ENCODE data around the gene ABCC1. TPM values are rescaled to one million over a fixed set of nuclear protein-coding genes. Genes with fewer than 3 reads are reported as not detected.

The ABCC1 gene
- total and polyA plus RNA-seq, 3 donors from 2014 or later, result 54.7 to 90.6 (median 88.0) TPM

DNA sequence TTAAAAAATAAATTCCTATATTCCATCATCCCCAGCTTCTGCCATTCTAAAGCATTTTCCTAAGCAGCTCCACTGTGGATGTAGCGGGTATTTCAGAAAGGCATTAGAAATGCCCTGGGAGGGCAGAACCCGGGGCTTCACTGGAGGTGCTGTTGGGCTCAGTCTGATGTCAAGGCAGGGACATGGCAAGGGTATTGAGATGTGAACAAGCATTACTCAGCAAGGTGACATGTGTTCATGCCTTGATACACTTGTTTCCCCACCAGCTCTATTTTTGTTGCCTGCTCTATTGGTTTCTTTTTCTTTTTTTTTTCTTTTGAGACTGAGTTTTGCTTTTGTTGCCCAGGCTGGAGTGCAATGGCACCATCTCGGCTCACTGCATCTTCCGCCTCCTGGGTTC is 35.7 kb downstream of the ABCC1 start:
- DNase-seq, result no peak
- peaks cover 14% of the 10 kb centered on the region for H3K4me1 ChIP-seq
- intact Hi-C loops (cut with DNase I; ENCODE audit: low total_unique reads), result no loop called here
- no peak overlapping the region for H3K4me3 ChIP-seq
- H3K27ac ChIP-seq, result no peak overlapping the region
- no peaks in the 10 kb centered on the region for H3K36me3 ChIP-seq (ENCODE audit: low read depth, missing control alignments)
- TF ChIP-seq POLR2A (IDR thresholded peaks at IDR 0.05) (no peak), CTCF (IDR thresholded peaks at IDR 0.05) (no peak)
- H3K9me3 ChIP-seq, result no peaks in the 10 kb centered on the region
- 89 to 99% methylated on average over 4 of the region's 4 CpGs for WGBS, 2 donors
- no peaks in the 10 kb centered on the region for H3K27me3 ChIP-seq

DNA sequence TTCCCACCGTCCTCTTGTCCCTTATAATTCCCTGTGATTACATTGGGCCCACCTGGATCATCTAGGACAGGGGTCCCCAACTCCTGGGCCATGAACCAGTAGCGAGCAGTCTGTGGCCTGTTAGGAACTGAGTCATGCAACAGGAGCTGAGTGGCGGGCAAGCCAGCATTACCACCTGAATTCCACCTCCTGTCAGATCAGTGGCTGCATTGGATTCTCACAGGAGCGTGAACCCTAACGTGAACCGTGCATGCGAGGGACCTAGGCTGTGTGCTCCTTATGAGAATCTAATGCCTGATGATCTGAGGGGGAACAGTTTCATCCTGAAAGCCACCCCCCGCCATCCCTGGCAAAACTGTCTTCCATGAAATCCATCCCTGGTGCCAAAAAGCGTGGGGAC is 36.8 kb downstream of the ABCC1 start:
- intact Hi-C loops (cut with DNase I; ENCODE audit: low total_unique reads), result no loop called here
- H3K9me3 ChIP-seq, result no peaks in the 10 kb centered on the region
- no peaks in the 10 kb centered on the region for H3K36me3 ChIP-seq (ENCODE audit: low read depth, missing control alignments)
- H3K27me3 ChIP-seq, result no peaks in the 10 kb centered on the region
- H3K4me3 ChIP-seq, result no peak overlapping the region
- peaks cover 14% of the 10 kb centered on the region for H3K4me1 ChIP-seq
- H3K27ac ChIP-seq, result no peak overlapping the region
- TF ChIP-seq CTCF (IDR thresholded peaks at IDR 0.05) (no peak), POLR2A (IDR thresholded peaks at IDR 0.05) (no peak)
- WGBS, 2 donors, result 94 to 97% methylated on average over 9 of the region's 9 CpGs
- DNase-seq, result no peak

- H3K27me3 ChIP-seq, result no peaks in the 10 kb centered on the region
- peaks cover 14% of the 10 kb centered on the region for H3K4me1 ChIP-seq
- H3K9me3 ChIP-seq, result no peaks in the 10 kb centered on the region
- no peak overlapping the region for H3K4me3 ChIP-seq
- H3K36me3 ChIP-seq (ENCODE audit: low read depth, missing control alignments), result no peaks in the 10 kb centered on the region
- intact Hi-C loops (cut with DNase I; ENCODE audit: low total_unique reads), result no loop called here
- whole genome bisulfite sequencing, 2 donors, result 59 to 68% methylated on average over 5 of the region's 5 CpGs
- DNase-seq, result no peak
- TF ChIP-seq POLR2A (IDR thresholded peaks at IDR 0.05) (no peak), CTCF (IDR thresholded peaks at IDR 0.05) (no peak)
- no peak overlapping the region for H3K27ac ChIP-seq
Observed at GRCh38 chr16:15988268-15989013, 39.0 kb downstream of the ABCC1 start.

DNA sequence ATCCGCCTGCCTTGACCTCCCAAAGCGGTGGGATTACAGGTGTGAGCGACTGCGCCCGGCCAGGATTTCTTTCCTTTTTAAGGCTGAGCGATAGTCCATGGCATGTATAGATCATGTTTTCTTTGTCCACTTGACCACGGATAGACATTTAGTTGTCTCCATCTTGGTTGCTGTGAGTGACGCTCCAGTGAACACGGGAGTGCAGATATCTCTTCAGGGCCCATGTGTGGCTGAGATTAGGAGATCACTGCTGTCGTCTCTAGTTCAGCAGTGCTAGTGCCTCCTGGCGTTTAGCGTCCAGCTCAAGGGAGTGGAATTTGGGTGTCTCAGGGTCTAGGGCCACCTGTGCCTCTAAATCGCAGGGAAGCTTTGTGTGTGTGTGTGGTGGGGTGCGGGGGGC is 41.5 kb downstream of the ABCC1 start:
- DNase-seq, result no peak
- H3K4me3 ChIP-seq, result no peak overlapping the region
- peaks cover 28% of the 10 kb centered on the region for H3K4me1 ChIP-seq
- TF ChIP-seq POLR2A (IDR thresholded peaks at IDR 0.05) (no peak), CTCF (IDR thresholded peaks at IDR 0.05) (no peak)
- 92 to 94% methylated on average over 14 of the region's 14 CpGs for WGBS, 2 donors
- no peaks in the 10 kb centered on the region for H3K27me3 ChIP-seq
- no peaks in the 10 kb centered on the region for H3K36me3 ChIP-seq (ENCODE audit: low read depth, missing control alignments)
- H3K9me3 ChIP-seq, result no peaks in the 10 kb centered on the region
- intact Hi-C loops (cut with DNase I; ENCODE audit: low total_unique reads), result no loop called here
- no peak overlapping the region for H3K27ac ChIP-seq

GRCh38 chr16:15993128-15993527 is 43.7 kb downstream of the ABCC1 start:
- Histone ChIP-seq H3K9me3 (no peaks in the 10 kb centered on the region), H3K27me3 (no peaks in the 10 kb centered on the region), H3K36me3 (ENCODE audit: low read depth, missing control alignments) (no peaks in the 10 kb centered on the region), H3K4me1 (peaks cover 36% of the 10 kb centered on the region), H3K4me3 (no peak overlapping the region), H3K27ac (no peak overlapping the region)
- no peak for DNase-seq
- WGBS, 2 donors, result 87 to 96% methylated on average over 4 of the region's 4 CpGs
- intact Hi-C loops (cut with DNase I; ENCODE audit: low total_unique reads), result no loop called here
- TF ChIP-seq POLR2A (IDR thresholded peaks at IDR 0.05) (no peak), CTCF (IDR thresholded peaks at IDR 0.05) (no peak)
